Measurements from ENCODE around the gene TMEM121B.

- no peak for TF ChIP-seq CTCF (IDR thresholded peaks at IDR 0.05)
- no peak for TF ChIP-seq POLR2A (IDR thresholded peaks at IDR 0.05)
- TF ChIP-seq EP300 (IDR thresholded peaks at IDR 0.05): no peak
These were observed 40.8 kb upstream of the TMEM121B start for GRCh38 chr22:17161991-17162390.

All from tibial nerve (tissue), 4 donors.